Activated T-cell treated with anti-CD3 and anti-CD28 coated beads for 24 hours (primary cell): ENCODE measurements around the gene SERTAD2.
A peak's percentile ranks its signal among the peaks of the same experiment; 100 is the strongest.

Source experiments
- DNase-seq: peaks from one replicate; pipeline ENCODE4 v3.0.0-alpha.2; 2020; ENCODE audit warnings: low read depth

SERTAD2 gene

DNA sequence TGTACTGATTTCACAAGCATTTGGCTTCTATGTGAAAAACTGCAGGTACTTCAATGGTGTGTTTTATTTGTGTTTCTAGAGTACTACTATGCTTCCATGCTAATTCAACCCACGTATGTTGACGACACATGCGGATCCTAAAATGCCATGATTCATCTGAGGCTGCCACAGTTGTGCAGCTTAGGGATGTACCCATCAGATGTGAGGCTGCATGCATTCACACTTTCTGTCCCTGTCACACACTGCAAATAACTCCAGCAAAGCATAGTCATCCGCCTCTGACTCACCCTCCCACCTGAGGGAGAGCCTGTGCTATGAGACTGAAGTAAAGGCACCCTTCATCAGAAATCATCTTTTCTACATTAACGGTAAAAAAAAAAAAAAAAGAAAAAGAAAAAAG is 22.1 kb upstream of the SERTAD2 start:
- peak; percentile 74 for DNase-seq

GRCh38 chr2:64672708-64673107 is 19.0 kb upstream of the SERTAD2 start:
- no peak for DNase-seq

DNA sequence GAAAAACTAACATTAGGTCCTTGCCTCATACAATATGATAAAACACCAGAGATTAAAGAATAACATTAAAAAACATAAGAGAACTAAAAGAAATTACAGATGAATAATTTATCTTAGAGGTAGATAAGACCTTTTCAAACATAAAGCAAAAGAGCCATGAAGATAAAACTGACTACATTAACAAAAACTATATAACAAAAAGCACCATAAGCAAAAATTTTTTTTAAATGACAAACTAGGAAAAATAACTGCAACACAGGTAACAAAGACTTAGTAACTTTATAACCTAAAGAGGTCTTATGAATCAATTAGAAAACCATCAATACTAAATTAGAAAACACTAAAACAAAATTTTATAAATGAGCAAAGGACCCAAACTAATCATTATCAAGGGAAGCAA is 16.3 kb upstream of the SERTAD2 start:
- DNase-seq: no peak

DNA sequence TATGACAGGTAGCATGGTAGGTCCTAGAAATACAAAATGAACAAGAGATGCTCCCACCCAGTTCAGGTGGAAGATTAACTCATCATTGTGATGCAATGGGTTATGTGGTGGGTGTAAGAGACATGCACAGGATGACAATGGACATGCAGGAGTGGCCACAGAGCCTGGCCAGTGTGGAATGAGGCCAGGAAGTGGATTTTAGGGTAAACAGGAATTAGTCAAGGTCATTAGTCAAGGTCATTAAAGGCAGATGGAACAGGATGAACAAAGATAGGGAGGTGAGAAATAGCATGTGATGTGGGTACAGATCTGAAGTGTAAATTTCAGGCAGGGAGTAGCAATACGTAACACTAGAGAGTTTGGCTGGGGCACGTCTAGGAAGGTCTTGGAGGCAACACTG is 15.6 kb upstream of the SERTAD2 start:
- no peak for DNase-seq

DNA sequence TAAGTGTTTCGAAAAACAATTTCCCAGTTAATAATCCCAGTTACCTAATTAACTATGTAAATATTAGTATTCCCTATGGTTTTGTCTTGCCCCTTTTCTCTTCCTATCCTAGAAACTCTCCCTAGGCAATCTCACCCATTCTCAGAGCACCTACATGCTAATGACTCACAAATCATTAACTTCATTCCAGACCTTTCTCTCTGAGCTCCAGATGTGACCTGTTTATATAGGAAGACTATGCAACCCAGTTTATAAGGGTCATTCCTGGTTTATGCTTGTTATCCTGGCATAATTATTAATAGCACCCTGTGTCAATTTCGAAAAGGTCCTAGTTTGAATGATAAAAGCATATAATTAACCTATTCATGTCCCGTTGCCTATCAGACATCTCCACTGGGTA is 14.8 kb upstream of the SERTAD2 start:
- no peak for DNase-seq

- DNase-seq: no peak
These were observed 13.8 kb upstream of the SERTAD2 start for GRCh38 chr2:64667535-64667934.

DNA sequence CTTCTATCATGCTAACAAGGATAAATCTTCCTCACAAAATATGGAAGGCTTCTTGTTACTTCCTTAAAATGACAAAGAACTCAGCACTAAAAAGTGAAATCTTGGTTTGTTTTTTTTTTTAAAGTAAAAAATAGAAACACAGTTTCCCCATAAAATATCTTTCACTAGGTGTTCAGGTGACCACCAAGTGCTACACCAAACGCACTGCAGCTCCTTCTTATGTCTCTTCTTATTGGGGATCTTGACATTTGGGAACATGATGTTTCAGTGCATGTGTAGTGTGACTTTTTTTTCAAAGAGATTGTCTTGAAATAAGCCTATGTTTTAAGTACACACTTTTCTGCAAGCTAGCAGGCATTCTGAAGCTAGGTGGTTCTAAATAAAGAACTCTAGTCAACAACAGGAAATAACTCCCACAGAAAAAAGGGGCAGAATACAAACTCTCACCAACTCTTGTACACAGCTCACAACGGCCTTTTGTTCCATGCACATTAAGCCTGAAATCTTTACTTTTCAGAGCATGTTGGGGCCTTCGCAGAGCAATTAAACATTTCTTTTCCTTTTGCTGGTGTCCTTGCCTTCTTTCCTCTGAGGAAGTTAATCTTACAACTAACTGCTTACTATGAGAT is 13.2 kb upstream of the SERTAD2 start:
- DNase-seq: no peak

DNA sequence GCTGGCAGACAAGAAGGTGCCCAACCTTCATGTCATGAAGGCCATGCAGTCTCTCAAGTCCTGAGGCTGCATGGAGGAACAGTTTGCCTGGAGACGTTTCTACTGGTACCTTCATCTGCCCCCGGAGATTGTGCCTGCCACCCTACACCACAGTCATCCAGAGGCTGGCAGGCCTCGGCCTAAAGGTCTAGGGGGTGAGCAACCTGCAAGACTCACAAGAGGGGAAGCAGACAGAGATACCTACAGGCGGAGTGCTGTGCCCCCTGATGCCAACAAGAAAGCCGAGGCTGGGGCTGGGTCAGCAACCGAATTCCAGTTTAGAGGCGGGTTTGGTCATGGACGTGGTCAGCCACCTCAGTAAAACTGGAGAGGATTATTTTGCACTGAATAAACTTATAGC is 12.0 kb upstream of the SERTAD2 start:
- DNase-seq: no peak

DNA sequence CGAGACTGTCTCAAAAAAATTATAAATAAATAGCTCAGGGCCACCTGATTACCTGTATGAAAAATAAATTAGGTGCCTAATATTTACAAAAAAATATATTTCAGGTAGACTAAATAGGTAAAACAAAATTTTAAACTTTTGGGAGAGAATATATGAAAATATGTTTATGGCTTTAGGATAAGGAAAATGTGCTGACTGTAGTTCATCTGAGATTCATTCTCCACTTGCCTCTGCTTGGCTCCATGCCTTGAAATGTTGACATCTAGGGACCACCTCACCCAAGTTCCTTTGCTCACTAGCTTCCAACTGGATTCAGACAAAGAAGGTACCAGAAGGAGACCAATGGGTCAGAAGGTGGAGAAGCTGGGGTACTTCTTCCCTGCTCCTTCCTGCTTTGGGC is 9.7 kb upstream of the SERTAD2 start:
- DNase-seq: no peak

- DNase-seq: no peak
These were observed 8.0 kb upstream of the SERTAD2 start for GRCh38 chr2:64661741-64662169.

- no peak for DNase-seq
These were observed 5.5 kb upstream of the SERTAD2 start for GRCh38 chr2:64659252-64659651.

DNA sequence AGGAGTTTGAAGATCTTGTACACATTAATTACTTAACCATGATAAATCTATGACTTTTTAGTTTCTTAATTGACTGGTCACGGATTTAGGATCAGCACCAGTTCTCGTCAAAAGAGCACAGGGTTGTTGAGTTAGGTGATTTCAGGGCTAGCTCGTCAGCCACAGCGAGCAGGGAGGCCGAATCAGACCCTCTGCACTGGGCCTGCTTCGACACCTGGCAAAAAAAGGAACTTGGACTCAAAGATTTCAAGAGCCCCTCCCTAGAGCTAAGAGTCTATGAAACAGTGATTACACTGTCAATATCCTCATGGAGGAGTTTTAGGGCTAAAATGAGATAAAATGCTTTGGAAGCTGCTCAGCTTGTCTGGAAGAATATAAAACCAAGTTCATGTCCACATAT is 4.6 kb upstream of the SERTAD2 start:
- no peak for DNase-seq

- DNase-seq: no peak
These were observed 3.7 kb upstream of the SERTAD2 start for GRCh38 chr2:64657411-64657810.

GRCh38 chr2:64656379-64656778 is 2.7 kb upstream of the SERTAD2 start:
- no peak for DNase-seq

DNA sequence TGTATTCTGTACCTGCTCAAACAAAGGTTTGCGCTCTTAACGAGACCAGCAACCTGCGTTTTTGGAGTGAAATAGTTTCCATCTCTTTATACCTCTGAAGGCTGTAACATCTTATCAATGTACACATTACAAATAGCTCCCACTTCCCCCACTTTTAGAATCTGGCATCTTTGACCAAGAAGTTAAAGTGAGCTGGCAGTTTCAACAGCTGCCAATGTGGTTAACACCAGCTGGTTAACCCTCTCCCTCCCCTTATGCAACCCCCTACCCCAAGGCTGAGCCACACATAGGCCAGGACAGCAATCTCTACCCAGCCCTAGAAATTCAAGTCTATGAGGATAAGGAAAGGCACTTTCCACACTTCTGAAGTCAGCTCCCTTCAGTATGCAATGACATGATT is 2.2 kb upstream of the SERTAD2 start:
- no peak for DNase-seq

DNA sequence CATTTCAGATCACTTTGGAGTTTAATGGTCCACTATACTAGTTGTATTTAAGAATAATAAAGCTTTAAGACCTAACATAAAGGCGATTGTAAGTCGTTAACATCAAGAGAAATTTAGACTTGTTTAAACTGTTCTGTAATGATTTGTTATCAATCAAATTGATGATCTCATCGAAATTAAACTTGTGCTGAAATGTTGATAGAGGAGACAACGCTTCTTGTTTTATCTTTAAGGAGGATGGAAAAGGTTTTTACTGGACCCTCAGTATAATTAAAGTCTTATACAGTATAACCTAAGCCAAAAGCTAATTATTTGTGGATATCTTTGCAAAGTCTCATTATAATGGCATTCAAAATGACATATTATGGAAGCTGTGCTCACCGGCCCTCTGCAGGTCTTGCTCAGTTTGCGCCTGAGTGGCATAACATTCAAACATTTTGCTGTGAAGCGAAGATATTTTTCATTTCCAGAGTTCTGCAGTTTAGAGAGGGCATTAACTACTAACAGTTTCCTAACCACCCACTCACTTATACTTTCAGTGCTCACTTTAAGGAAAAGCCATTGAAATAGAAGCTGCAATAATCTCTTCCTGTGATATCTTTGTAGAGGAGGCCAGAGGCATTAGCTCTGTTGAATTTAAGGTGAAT is 1.4 kb upstream of the SERTAD2 start:
- no peak for DNase-seq

GRCh38 chr2:64654063-64654811 is 524 bp upstream of the SERTAD2 start:
- DNase-seq: peak; percentile 43

DNA sequence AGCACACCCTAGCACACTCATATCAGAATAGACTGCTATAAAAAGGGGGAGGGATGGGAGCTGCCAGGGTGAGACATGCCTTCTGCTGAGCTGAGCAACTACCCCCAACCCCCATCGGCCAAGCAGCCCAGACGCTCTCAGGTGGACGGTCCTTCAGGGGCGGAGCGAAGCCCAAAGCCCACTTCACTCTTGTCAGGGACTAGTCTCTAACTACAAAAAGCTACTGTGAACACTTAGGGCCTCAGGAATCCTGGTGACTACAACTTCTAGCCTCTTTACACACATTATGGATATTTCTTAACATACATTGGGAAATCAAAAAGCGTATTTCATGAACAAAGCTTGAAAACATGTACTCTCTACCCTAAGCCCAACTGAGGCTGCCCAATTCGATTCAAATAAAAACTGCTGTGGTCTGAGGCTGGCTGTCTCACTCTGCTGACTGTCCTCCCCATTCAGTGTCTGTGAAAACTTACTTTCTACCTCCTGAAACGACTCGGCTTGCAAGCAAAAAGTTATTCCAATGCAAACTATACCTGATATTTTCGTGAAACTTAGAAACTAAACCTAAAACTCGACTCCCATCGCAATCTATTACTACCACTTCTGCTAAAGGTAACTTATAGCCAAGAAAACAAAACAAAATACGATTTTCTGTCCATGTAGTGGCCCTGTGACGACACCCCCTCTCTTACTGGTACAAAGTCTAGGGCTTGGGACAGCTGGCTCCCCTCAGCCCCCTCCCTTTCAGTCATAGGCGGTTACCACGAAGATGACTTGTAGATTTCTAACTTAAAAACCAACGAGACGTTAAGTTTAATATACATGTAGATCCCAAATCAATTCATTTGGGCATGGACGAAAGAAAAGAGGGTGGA is 1.2 kb downstream of the SERTAD2 start:
- no peak for DNase-seq

DNA sequence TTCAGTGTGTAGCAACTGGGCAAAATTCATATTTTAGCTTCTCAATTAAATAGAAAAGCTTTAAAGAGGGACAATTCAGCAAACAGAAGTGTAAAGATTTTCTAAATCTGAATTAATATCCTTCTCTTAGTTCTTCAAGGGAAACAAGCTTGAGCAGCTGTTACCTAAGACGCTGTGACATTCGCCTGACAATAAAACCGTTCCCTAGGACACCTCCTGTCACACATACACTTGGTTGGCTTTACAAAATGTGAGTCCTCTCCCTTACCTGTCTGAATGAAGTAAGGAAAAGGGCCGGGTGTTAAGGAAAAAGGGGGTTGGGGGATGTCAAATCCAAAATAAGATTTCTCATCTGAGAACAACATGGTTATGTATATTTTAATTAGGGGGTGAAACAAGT is 2.1 kb downstream of the SERTAD2 start:
- no peak for DNase-seq

- DNase-seq: no peak
These were observed 2.9 kb downstream of the SERTAD2 start for GRCh38 chr2:64650722-64651338.

DNA sequence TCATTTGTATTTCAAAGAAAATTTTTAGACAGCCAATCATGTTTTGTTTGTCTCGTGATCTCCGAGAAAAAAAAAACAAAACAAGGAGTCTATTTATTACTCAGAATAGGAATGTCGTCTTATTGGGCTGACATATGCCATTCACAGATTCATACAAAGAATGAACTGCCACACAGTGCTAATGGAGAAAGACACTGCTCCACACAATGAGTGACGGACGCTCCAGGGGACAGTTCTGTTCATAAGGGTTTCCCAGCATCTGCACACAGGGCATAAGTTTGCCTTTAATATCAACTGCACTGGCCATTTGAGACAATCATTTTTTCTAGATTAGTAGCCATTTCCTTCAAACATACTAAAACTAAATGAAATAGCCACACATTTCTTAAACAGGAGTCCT is 3.4 kb downstream of the SERTAD2 start:
- DNase-seq: no peak

DNA sequence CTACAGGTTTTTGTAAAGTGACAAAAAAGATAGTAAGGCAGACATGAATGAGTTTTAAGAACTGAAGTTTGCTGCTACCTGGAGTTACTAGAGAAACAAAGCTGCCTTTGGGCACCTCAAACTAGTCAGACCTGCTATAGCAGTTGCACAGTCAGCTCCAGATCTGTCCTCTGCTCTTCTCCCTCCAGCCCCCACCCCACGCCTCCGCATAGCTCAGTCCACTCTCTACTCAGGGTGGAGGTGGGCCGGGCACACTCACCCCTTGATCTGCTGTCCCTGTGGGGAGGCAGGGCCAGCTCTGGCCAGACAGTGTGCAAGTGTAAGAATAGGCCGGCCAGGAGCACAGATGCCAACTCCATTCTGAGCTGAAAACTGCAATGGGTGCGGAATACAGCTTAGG is 4.1 kb downstream of the SERTAD2 start:
- DNase-seq: no peak
